NAMALWA (cell line): ENCODE data around the gene KCNMA1.

Source experiments
- DNase-seq: peaks from one replicate; pipeline ENCODE4 v3.0.0-alpha.2; 2015; ENCODE audit warnings: low spot score

The KCNMA1 gene

GRCh38 chr10:76885816-76886215, 751.8 kb downstream of the KCNMA1 start:
- no peak for DNase-seq

- no peak for DNase-seq
Observed at GRCh38 chr10:76884673-76885275, 752.8 kb downstream of the KCNMA1 start.

- no peak for DNase-seq
Observed at GRCh38 chr10:76883596-76883995, 754.0 kb downstream of the KCNMA1 start.

- DNase-seq = no peak
Observed at GRCh38 chr10:76882796-76883195, 754.8 kb downstream of the KCNMA1 start.

- no peak for DNase-seq
Observed at GRCh38 chr10:76882245-76882644, 755.4 kb downstream of the KCNMA1 start.

- no peak for DNase-seq
Observed at GRCh38 chr10:76881477-76882220, 756.0 kb downstream of the KCNMA1 start.

- DNase-seq = no peak
Observed at GRCh38 chr10:76880931-76881330, 756.7 kb downstream of the KCNMA1 start.

- no peak for DNase-seq
Observed at GRCh38 chr10:76879116-76879913, 758.3 kb downstream of the KCNMA1 start.

GRCh38 chr10:76878514-76878913, 759.1 kb downstream of the KCNMA1 start:
- no peak for DNase-seq

- DNase-seq = no peak
Observed at GRCh38 chr10:76874896-76875295, 762.7 kb downstream of the KCNMA1 start.

GRCh38 chr10:76874176-76874575, 763.4 kb downstream of the KCNMA1 start:
- DNase-seq = no peak

- no peak for DNase-seq
Observed at GRCh38 chr10:76871697-76872295, 765.8 kb downstream of the KCNMA1 start.

- DNase-seq = no peak
Observed at GRCh38 chr10:76869931-76870330, 767.7 kb downstream of the KCNMA1 start.

GRCh38 chr10:76868098-76868977, 769.3 kb downstream of the KCNMA1 start:
- no peak for DNase-seq

- DNase-seq = no peak
Observed at GRCh38 chr10:76866841-76867586, 770.6 kb downstream of the KCNMA1 start.

- DNase-seq = no peak
Observed at GRCh38 chr10:76864922-76865321, 772.7 kb downstream of the KCNMA1 start.

- DNase-seq = no peak
Observed at GRCh38 chr10:76858721-76859120, 778.9 kb downstream of the KCNMA1 start.

GRCh38 chr10:76840802-76841201, 796.8 kb downstream of the KCNMA1 start:
- DNase-seq = no peak

GRCh38 chr10:76839276-76839675, 798.3 kb downstream of the KCNMA1 start:
- DNase-seq = no peak

GRCh38 chr10:76830218-76830617, 807.4 kb downstream of the KCNMA1 start:
- DNase-seq = no peak

GRCh38 chr10:76829724-76830123, 807.9 kb downstream of the KCNMA1 start:
- DNase-seq = no peak
